SK-N-SH treated with all-trans-retinoic acid at 6 μM for 48 hours (cell line): ENCODE results near the gene HPS1.

Experiments
- TCF4 ChIP-seq: fragments of 250-450 bp; sonication (Bioruptor Pico); IDR thresholded peaks from 2 replicates; pipeline ENCODE4 v1.8.0; 2021; ENCODE audit warnings: mild to moderate bottlenecking, moderate library complexity, borderline replicate concordance
- ZC3H10 ChIP-seq: fragments of 250-450 bp; sonication (Bioruptor Pico); IDR thresholded peaks from 2 replicates; pipeline ENCODE4 v1.5.1; 2021; ENCODE audit warnings: mild to moderate bottlenecking, moderate library complexity
- ZFP3 ChIP-seq: fragments of 250-450 bp; sonication (Bioruptor Pico); IDR thresholded peaks from 2 replicates; pipeline ENCODE4 v1.5.0; 2020; ENCODE audit warnings: mild to moderate bottlenecking, moderate library complexity
- ZNF8 ChIP-seq: fragments of 450-650 bp; formaldehyde crosslinking; IDR thresholded peaks from 2 replicates; pipeline ENCODE4 v1.5.0; 2020; ENCODE audit warnings: mild to moderate bottlenecking, moderate library complexity

GRCh38 chr10:98389398-98389797 lies 57.3 kb downstream of the HPS1 start:
- TF ChIP-seq ZNF8 (CRISPR knock-in tag), result no peak
- TF ChIP-seq TCF4 (CRISPR knock-in tag), result no peak
- no peak for TF ChIP-seq ZFP3 (CRISPR knock-in tag)
- TF ChIP-seq ZC3H10 (CRISPR knock-in tag), result no peak
